GM12801 (cell line): ENCODE results near the gene RBM19.

Experiments used
- CTCF ChIP-seq: IDR thresholded peaks from one replicate; pipeline ENCODE4 v1.5.1; 2011; ENCODE audit warnings: control low read depth; ENCODE audit not compliant: insufficient read length; ENCODE audit errors: extremely low read depth

Gene RBM19

GRCh38 chr12:113862590-113863454 is 103.3 kb downstream of the RBM19 start:
- no peak for TF ChIP-seq CTCF

- TF ChIP-seq CTCF: no peak
These were observed 104.3 kb downstream of the RBM19 start for GRCh38 chr12:113861708-113862312.

GRCh38 chr12:113860950-113861349 is 105.2 kb downstream of the RBM19 start:
- TF ChIP-seq CTCF: no peak

- TF ChIP-seq CTCF: no peak
These were observed 105.9 kb downstream of the RBM19 start for GRCh38 chr12:113860059-113860820.

- no peak for TF ChIP-seq CTCF
These were observed 107.2 kb downstream of the RBM19 start for GRCh38 chr12:113858841-113859386.

GRCh38 chr12:113857371-113857770 is 108.8 kb downstream of the RBM19 start:
- TF ChIP-seq CTCF: no peak

- no peak for TF ChIP-seq CTCF
These were observed 110.1 kb downstream of the RBM19 start for GRCh38 chr12:113855998-113856397.
